G401.6 (cell line): Measurements from ENCODE around the gene SENP1.

Experiments
- FAIRE-seq: peaks from 2 replicates; lab custom pipeline; 2012; peaks lifted over from hg19 to GRCh38; lab: Jason Lieb, UNC

SENP1 gene

DNA sequence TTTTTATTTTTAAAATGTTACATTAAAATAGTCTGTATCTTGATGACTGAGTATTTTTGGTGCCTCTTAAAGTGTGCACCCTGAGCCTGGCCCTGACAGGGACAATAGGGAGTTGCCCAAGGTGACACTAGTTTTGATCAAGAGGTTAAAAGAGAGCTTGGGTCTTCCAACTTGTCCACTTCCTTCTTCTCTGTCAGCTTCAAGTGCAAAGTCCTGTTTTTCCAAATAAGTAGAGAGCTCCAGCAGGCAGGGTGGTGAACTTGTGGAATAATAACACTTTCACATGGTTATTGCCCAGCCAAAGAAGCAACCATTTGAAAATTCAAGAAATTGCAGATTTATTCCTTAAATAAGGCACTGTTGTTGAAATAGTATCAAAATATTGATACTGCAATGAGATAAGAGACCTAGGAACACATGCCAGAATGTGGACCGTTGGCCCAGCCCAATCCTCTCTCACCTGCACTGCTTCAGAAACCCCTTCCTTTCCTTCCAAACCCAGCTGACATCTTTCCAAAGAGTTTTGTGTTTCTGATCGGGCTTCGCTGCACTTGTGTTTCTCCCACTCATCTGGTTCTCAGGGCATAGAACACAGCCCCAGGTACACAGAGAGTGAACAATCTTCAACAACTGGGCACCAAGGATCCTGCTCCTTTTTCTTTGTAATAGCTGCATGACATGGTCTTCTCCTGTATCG, 87.8 kb downstream of the SENP1 start:
- no peak for FAIRE-seq

DNA sequence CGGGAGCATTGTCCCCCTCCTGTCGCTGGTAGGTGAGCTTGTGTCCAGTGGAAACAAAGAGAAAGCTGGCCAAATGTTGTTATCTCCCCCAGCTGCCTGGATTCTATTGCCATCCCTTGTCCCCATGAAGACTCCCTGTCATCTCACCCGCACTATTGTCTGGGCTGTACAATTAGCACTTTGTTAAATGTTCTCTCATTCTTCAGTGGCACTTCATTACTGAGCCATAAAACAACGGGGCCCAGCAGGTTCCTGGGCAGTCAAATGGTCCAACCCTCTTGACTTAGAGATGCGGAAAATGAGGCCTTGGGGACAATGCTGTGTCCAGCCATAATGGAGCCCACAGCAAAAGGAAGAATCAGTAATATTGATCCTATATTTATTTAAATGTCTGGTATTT, 88.4 kb downstream of the SENP1 start:
- no peak for FAIRE-seq

DNA sequence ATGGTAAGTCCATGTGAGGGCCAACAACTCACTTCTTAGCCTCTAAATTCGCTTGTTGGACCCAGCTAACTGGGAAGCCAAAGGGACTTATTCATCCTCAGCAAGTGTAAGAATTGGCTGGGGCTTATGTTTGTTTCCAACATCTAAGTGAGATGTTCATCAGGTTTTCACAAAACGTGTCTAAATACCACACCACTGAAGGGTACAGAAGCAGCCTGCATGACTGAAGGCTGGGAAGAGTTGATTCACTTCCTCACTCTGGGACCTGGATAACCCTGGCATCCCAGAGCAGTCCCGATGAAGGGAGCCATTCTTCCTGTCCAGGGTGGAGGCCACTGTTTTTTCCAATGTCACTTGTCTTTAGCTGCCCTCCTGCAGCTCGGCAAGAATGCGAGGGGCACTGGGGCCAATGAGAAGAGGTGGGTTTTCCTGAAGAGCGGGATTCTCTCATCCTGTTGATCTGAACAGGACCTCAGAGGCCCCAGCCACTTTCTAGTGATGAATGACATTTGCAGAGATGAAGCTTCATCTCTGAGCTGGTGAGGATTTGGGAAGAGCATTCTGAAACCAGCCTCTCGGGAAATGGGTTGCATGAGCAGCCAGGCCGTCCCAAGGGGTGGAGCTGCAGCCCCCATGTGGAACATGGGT, 89.4 kb downstream of the SENP1 start:
- FAIRE-seq, result no peak

DNA sequence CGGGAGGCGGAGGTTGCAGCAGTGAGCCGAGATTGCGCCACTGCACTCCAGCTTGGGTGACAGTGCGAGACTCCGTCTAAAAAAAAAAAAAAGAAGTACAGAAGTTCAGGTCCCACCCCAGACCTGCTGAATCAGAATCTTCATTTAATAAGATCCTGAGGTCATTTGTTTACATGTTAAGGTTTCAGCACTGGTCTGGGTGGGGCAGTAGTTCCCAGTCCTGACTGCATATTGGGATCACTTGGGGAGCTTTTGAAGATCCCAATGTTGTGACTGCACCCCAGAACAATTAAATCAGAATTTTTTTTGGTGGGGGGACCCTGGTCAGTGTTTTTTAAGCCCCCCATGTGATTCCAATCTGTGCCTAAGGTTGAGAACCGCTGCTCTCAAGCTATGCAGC, 89.9 kb downstream of the SENP1 start:
- FAIRE-seq, result no peak

DNA sequence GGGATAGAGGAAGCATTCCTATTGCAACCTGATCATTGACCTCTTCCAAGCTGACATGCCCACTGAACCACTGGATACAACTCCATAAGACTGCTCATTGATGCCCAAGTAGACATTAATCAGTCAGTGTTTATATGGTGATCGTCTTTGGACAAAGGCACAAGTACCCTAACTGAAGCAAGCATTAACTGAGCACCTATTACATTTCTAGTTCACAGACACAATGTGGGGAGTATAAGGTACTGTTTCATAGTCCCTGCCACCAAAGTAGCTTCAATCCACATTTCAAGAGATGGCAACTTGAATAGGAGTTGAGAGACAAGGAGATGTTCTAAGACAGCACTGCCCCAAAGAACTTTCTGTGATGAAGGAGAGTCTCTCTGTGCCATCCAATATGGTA, 90.8 kb downstream of the SENP1 start:
- FAIRE-seq, result no peak

DNA sequence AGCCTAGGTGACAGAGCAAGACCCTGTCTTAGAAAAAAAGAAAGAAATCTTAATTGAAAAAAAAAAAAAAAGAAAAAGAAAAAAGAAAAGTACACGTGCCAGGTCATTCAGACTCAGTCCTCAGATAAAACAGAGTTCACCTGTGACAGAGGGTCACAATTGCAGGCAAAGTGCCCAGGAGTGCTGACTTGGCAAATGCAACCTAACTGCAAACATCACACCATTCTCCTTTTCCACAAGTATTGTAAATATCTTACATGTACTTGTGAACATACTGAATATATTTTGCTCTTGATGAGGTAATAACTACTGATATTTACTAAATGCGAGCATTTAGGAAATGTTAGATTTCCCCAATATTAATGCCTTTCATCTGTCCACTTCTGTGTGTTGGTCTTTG, 92.6 kb downstream of the SENP1 start:
- FAIRE-seq, result no peak

DNA sequence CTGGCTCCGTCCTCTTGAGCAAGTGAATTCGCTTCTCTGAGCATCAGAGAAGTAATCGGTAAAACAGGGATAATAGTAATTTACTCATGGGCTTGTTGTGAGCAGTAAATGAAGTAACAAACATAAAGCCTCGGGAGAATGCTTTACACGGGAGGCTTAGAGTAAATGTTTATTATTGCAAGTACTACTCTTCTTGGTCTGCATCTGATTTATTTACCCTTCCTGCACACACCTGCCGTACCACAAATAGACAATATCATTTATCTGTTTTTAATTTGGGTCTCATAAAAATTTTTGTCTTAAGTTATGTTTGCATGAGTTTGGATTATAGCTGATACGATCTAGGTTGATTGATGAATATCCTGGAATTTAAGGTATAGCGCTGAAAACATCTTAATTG, 93.8 kb downstream of the SENP1 start:
- FAIRE-seq, result no peak

DNA sequence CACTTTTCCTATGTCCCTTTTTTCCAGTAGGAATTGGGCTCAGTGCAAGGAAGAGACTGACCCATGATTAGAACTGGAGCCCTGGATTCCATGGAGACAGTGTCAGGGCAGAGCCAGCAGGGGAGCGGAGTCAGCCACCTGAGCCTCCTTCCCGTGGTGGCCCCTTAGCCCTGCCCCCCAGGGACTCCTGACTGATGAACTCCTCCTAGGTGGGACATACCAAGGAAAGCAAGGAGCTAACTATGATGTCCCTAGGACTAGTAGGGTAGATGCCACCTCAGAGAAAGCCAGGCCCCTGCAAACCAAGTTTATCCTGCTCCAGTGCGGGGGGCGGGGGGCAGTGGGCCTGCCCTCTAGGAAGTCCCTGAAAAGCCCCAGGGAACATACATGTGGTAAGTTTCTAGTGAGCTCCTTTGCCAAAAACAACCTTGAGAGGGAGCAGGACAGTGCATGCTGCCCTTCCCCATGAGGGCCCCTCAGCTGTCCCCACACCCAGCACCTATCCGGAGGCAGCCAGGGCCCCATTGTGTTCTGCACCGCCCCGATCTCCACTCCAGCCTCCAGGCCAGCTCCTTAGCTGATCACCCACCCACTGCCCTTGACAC, 95.4 kb downstream of the SENP1 start:
- FAIRE-seq, result no peak

DNA sequence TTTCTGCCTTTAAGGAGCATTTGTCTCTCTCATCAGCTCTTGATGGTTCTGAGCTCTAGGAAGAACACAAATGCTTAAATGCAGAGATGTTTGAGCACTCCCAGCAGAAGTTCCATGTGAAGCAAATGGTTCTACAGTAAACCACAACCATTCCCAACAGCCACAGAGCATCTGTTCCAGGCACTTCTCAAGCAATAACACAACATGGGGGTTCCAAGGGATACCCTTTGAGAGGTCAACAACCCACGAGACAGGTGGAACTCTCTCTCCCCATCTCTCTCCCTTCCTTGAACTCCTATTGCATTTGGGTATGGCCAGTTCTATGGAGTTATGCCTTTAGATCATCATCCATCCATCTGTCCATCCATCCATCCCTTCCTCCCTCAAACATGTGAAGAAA, 96.4 kb downstream of the SENP1 start:
- no peak for FAIRE-seq

DNA sequence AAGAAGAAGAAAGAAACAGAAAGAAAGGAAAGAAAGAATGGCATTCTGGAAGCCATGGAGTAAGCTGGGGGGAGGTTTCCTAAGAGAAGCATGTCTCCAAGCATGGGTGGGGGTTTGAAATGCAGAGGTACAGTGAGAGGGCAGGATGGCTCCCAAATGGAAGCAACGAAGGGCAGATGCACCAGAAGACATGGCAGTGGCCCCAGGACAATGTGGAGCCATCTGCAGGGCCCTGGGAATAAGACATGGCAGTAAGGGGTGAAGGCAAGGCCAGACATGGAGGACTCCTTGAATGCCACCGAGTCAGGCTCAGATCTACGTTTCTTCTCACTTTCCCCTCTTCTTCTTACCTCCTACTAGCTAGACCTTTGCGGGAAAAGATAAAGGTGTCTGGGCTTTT, 96.9 kb downstream of the SENP1 start:
- no peak for FAIRE-seq

DNA sequence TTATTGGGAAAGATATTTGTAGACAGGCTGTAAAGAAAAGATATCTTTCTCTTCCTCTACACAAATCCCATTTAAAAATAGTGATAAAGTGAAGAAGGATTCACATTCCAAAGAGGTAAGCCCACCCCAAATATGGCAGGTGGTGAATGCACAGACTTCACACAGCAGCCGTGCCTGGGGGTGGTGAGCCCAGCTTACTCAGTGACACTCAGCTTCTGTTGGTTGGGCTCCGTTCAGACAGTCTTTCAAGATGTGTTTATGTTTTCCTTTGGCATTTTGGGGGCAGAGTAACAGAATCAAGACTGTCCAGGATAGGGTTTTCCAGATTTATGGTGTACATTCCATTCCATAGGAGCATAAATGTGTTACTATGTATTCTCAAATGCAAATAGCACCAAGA, 97.5 kb downstream of the SENP1 start:
- no peak for FAIRE-seq

DNA sequence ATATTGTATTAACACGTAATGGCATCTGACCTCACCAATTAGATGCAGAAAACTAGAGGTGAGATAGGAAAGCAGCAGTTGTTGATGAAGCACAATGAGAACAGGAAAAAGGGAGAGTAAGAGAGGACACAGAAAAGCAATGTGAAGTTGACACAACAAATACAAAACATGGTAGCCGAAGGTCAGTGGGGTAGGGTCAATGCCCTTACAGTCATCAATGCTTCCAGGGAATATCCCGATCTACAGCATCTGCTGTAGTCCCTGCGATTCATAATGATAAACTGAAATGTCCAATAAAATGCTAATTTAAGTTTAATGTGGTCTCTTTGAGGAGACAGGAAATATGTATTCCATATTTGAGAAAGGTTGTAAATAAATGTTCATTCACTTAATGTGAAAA, 98.7 kb downstream of the SENP1 start:
- no peak for FAIRE-seq

DNA sequence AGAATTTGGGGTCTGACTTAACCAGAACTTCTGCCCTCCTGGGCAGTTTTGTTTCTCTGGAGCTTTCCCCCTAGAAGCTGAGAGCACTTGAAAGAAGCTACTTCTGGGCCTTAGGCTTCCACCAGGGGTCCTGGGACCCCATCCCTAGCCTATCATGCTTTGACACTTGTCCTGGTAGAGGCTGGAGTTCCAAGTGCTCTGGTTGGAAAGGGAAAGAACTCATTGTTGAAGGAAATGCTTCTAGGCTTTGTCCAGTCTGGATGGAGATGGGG, 100.2 kb downstream of the SENP1 start:
- no peak for FAIRE-seq

DNA sequence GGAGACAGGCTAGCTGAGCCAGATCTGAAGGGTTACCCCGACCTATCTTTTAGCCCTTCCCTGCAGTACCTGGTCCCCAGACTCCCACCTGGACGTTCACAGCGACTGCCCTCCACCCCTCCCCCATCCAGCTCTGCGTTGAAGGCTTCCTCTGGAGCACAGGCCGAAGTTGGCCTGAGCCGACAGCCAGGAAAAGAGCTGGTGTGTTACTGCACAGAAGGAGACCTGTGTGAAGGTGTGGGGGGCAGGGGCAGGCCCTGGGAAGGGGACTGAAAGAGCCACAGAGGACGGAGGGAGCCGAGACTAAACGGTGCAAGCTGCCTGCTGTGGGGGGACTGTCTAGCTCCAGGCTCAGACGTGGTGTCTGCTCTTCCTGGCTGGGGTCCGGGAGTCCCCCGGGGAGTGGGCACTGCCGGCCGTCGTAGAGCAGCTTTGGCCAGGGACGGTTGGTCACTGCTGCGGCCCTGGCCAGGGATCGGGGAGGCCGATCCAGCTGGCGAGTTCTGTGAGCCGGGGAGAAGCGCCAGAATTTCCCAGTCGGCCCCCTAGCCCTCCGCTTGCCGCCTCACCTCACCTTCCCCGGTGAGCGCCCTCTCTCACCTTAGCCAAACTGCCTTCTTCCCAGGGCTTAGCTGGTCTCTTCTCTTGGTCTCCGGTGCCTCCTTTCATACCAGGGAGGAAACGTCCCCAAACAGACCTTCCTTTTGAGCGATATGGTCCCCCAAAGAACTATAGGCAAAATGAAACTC, 100.7 kb downstream of the SENP1 start:
- no peak for FAIRE-seq

DNA sequence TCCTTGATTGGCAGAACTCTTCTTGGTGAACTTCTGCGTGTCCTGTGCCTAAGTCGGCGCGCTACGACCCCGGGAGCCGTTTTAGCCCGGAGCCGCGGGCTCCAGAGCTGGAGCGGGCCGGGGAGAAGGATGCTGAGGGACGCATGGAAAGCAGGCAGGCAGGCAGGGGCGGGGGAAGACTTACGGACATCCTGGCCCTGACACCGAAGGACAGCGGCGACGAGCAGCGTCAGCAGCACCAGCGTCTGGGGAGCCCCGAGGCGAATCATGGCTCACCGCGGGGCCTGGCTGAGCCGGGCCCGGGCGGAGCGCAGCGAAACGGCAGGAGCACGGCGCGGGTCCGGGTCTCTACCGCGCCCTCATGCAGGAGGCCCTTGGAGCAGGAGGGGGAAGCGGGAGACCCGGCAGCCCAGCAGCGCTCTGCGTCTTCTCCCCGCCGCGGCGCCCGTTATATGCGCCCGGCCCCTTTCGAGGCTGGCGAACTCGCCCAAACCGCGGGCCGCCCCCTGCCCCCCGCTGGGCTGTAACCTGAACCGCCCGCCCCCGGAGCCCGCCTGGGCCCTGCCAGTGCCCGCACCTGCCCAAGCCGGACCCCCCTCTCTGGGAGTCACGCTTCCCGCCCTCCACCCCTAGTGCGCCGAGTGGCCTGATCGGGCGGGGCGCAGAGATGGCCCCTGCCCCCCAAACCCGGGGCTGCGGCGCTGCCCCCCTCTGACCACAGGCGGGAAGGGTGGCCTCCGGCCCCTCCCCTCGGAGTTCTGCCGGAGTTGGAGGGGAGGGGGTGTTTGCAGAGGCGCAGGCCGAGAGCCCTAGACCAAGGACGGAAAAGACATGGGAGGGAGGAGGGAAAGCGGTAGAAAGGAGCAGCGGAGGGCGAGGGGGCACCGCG, 101.6 kb downstream of the SENP1 start, which contains the start of gene COL2A1:
TSS of gene COL2A1 (minus strand) at position 424 of the 889 bp plus-strand sequence. CDS start at position 269, 155 bp downstream.
- no peak for FAIRE-seq

DNA sequence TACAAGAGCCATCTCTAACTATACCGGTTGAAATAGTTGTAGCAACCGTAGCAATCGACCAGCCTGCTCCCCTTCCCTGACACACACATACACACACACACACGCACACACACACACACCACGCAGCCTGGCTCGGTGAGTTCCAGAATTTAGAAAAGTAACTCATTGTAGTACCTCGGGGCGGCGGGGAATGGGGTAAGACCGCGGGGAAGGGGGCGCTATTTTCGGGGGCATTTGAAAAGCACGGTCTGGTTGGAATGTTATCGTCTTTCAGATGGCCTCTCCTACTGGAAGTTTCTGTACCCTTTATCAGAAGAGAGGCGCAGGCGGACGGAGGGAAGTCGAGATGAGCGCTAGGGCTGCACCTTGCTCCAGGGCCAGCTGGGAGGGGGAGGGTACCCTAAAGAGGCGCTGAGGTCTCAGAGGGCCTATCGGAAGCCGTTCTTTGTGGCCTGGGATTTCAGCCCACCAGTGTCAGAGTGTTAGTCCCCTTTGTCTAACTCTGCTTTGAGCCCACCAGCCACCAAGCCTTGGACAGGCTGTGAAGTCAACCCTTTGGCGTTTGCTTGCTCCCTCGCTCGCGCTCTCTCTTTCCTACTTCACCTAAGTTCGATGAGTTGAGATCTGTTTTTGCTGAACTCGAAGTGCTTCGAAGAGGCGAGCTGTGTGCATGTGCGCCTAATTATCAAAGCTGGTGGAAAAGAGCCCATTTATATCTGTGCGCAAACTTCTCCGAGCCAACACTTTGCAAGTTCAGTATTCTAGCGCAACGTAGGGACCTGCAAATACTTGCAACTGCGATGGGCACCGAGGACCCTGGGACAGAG, 102.4 kb downstream of the SENP1 start:
- no peak for FAIRE-seq

DNA sequence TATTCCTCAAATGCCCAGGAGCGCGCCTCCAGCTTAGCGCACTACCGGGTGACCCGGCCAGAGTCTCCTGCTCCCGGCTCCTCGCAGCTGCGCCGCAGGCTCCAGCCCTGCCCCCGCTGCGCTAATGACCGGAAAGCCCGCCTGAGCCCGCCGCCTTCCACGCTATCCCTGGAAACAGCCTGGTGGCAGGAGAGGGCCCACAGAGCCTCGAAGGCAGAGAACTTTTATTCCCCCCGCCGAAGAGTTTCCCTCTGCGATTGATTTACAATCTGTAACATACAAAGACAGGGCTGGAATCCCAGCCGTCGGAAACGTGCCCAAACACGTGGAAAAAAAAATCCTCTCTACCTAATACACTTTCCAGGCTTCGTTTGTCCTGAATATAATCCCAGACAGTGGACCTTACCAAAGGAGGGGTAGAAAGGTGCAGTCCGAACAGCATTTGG, 103.1 kb downstream of the SENP1 start:
- FAIRE-seq, result no peak

DNA sequence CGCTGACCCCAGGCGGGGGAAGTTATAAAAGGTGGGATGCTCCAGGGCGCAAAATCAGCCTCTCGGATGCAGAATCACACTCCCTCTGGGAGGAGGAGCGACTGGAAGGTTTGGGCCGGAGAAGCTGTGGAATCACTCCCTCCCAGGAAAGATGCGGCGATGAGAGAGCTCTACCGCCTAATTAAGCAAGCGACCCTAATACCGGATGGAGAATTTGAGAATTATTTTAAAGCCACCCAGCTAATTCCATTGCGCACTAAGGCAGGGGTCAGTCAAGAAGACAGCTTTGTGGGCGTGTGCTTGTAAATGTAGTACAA, 103.5 kb downstream of the SENP1 start:
- no peak for FAIRE-seq

DNA sequence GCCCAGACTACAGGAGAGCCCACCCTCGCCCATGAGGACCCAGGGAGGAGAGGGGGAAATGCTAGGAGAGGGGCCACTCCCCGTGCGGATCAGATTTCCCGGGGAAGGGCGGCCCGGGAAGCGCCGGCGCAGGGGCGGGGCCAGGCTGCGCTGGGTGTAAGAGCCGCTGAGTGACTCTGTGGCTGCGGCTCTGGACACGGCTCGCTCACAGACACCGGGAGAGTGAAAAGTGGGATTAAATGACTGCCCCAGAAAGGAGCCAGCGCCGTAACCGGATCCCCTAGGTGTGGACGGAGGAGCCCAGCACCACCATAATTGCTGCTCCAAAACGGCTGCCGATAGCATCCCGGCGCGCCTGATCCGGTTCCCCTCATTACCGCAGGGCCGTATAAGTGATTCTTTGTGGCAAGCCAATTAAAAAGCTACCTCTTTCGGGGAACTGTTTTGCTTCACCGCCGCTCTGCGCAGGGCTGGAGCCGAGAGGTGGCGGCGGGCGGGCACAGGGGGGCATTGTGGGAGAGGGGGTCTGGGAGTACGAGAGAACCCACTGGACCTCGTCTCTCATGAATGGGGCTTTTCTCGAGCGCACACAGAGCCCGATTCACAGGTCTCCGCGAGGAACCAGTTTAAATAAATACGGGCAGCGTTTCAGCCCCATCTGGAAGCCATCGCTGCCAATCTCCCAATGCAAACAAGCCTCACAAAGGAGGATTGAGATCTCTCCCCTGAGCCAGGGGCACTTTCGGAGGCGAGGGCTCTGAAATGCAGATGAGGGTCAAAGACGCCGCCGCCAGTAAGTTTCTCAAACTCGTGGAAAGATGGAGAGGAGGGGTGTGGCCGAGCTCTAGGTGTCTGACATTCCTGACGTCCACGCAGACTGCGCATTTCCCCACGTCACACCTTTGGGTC, 104.1 kb downstream of the SENP1 start:
- FAIRE-seq, result no peak

DNA sequence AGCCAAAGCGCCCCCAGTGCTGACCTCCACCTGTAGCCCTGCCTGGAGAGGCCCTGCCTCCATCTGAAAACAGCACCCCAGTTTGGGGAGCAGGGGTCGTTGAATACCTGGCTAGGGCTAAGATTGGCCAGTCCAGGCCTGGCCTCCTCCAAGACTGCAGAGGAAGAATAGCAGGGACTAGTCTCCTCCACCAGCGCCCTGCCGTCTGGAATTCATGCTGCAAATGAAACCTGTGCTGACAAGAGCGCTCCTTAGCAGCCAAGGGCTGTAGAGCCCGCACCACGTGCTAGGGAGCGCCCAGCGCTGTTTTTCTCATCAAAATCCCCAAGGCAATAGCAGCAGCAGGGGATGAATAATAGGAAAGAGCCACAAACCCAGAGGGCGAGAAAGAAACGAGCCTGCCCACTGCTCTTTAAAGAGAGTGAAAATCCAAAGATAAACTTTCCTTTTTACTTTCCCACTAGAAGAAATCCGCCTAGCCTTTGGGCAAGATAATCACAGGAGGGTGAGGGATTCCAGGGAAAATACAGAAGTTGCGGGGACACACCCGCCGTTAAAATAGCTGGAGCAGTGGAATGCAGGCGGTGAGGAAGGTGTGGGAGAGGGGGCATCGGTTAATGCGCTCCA, 104.9 kb downstream of the SENP1 start:
- FAIRE-seq, result no peak
